Measurements from ENCODE around the gene ANKRD13D. TPM values are rescaled to one million over a fixed set of nuclear protein-coding genes. Genes with fewer than 3 reads are reported as not detected.
A peak's percentile ranks its signal among the peaks of the same experiment; 100 is the strongest.
"Not testable (repeated sequence)": the region's sequence is repeated elsewhere in the genome, so short reads cannot be mapped to it uniquely, and the experiment has no call there.

ANKRD13D gene
- total RNA-seq, 1 donor from 2014 or later, result 40.8 TPM

DNA sequence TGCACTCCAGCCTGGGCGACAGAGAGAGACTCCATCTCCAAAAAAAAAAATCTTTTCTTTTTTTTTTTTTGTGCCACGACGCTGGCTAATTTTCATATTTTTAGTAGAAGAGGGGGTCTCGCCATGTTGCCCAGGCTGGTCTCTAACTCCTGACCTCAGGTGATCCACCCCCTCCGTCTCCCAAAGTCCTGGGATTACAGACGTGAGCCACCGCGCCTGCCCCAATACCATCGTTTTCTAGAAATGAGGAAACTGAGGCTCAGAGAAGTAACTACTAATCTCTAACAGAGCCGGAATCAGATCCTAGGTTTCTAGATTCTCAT is 27.7 kb downstream of the ANKRD13D start:
- peak overlapping the region; percentile 83 for H3K9ac ChIP-seq (ENCODE audit: low read length)

DNA sequence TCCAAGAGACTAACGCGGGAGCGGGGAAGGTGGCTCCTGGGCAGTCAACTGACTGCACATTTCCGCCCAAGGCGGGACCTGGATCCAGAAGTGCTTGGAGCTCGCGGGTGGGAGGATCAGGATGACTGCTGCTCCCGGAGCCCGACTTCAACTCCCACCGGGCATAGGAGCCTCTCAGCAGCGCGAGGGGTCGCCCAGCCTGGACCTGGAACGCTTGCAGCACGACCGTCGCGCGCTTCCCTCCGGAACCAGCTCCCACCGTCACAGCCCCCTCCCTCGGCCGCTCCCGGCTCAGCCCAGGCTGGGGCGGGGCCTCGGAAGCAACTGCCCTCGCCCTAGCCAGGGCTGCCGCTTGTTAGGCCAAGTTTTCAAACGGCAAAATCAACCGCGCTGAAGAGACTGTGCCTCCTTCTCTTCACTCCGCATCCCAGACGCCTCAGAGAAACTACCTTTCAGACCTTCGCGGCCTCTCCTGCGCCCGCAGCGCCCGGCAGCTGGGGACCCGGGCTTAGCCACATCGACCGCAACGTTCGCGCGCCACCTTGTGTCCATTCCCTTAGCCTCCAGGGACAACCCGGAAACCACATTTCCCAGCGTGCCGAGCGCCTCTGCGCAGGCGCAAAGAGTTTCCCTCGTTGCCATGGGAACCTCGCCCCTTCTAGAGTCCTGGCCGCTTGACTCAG is 28.2 kb downstream of the ANKRD13D start:
- peak overlapping the region; percentile 93 for H2AFZ ChIP-seq (ENCODE audit: low read depth, low read length)
- Mint-ChIP-seq H3K4me3 (ENCODE audit: unreplicated experiment) (peak overlapping the region; percentile 97), H3K27ac (ENCODE audit: unreplicated experiment) (peak overlapping the region; percentile 89), H3K9me3 (ENCODE audit: unreplicated experiment) (no peaks in the 10 kb centered on the region), H3K27me3 (ENCODE audit: low read depth, unreplicated experiment) (peaks cover 5% of the 10 kb centered on the region), H3K4me1 (ENCODE audit: low read depth, unreplicated experiment) (no peaks in the 10 kb centered on the region), H3K36me3 (ENCODE audit: low read depth, unreplicated experiment) (peaks cover 5% of the 10 kb centered on the region)
- H3K27ac ChIP-seq (ENCODE audit: low read depth, low read length), result peak overlapping the region; percentile 76
- H3K9ac ChIP-seq (ENCODE audit: low read length), result peak overlapping the region; percentile 83
- no peaks in the 10 kb centered on the region for H3K9me3 ChIP-seq (ENCODE audit: insufficient read depth, low read depth, low read length)
- peak overlapping the region; percentile 86 for H3K4me3 ChIP-seq (ENCODE audit: insufficient read depth, low read depth, low read length)
- no peaks in the 10 kb centered on the region for H3K79me2 ChIP-seq (ENCODE audit: insufficient read depth, low read length)
- FAIRE-seq (no peak), DNase-seq (ENCODE audit: low read depth) (peak; percentile 75)
- no peaks in the 10 kb centered on the region for H3K27me3 ChIP-seq (ENCODE audit: insufficient read depth, low read length)
- H3K4me1 ChIP-seq (ENCODE audit: insufficient read depth, low read length), result peaks cover 5% of the 10 kb centered on the region
- H3K4me2 ChIP-seq (ENCODE audit: low read length), result peak overlapping the region; percentile 97
- no peaks in the 10 kb centered on the region for H4K20me1 ChIP-seq (ENCODE audit: insufficient read depth, low read length)
- H3K36me3 ChIP-seq (ENCODE audit: insufficient read depth, low read length), result no peaks in the 10 kb centered on the region
- TF ChIP-seq EZH2 (IDR thresholded peaks at IDR 0.05; ENCODE audit: insufficient read depth, low read length), result no peak
- TF ChIP-seq, protein P1, sequence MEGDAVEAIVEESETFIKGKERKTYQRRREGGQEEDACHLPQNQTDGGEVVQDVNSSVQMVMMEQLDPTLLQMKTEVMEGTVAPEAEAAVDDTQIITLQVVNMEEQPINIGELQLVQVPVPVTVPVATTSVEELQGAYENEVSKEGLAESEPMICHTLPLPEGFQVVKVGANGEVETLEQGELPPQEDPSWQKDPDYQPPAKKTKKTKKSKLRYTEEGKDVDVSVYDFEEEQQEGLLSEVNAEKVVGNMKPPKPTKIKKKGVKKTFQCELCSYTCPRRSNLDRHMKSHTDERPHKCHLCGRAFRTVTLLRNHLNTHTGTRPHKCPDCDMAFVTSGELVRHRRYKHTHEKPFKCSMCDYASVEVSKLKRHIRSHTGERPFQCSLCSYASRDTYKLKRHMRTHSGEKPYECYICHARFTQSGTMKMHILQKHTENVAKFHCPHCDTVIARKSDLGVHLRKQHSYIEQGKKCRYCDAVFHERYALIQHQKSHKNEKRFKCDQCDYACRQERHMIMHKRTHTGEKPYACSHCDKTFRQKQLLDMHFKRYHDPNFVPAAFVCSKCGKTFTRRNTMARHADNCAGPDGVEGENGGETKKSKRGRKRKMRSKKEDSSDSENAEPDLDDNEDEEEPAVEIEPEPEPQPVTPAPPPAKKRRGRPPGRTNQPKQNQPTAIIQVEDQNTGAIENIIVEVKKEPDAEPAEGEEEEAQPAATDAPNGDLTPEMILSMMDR (IDR thresholded peaks at IDR 0.05; ENCODE audit: insufficient read depth, low read depth, low read length), result peak; percentile 79

More for the DNA sequence above, 27.7 kb downstream of the ANKRD13D start:
- peak overlapping the region; percentile 77 for H3K27ac Mint-ChIP-seq (ENCODE audit: unreplicated experiment)
- H3K4me1 Mint-ChIP-seq (ENCODE audit: low read depth, unreplicated experiment), result no peaks in the 10 kb centered on the region
- H3K9me3 ChIP-seq (ENCODE audit: insufficient read depth, low read depth, low read length), result no peaks in the 10 kb centered on the region
- peaks cover 5% of the 10 kb centered on the region for H3K4me1 ChIP-seq (ENCODE audit: insufficient read depth, low read length)
- no peaks in the 10 kb centered on the region for H3K79me2 ChIP-seq (ENCODE audit: insufficient read depth, low read length)
- H4K20me1 ChIP-seq (ENCODE audit: insufficient read depth, low read length), result no peaks in the 10 kb centered on the region
- DNase-seq (ENCODE audit: low read depth) (no peak), FAIRE-seq (no peak)
- H3K27me3 ChIP-seq (ENCODE audit: insufficient read depth, low read length), result no peaks in the 10 kb centered on the region
- peaks cover 5% of the 10 kb centered on the region for H3K27me3 Mint-ChIP-seq (ENCODE audit: low read depth, unreplicated experiment)
- H3K27ac ChIP-seq (ENCODE audit: low read depth, low read length), result peak overlapping the region; percentile 76
- no peaks in the 10 kb centered on the region for H3K9me3 Mint-ChIP-seq (ENCODE audit: unreplicated experiment)
- H3K4me2 ChIP-seq (ENCODE audit: low read length), result peak overlapping the region; percentile 97
- H3K4me3 Mint-ChIP-seq (ENCODE audit: unreplicated experiment), result peak overlapping the region; percentile 97
- H3K4me3 ChIP-seq (ENCODE audit: insufficient read depth, low read depth, low read length), result peak overlapping the region; percentile 86
- peak overlapping the region; percentile 93 for H2AFZ ChIP-seq (ENCODE audit: low read depth, low read length)
- H3K36me3 Mint-ChIP-seq (ENCODE audit: low read depth, unreplicated experiment), result peaks cover 5% of the 10 kb centered on the region
- TF ChIP-seq EZH2 (IDR thresholded peaks at IDR 0.05; ENCODE audit: insufficient read depth, low read length), result no peak
- TF ChIP-seq, protein P1 (IDR thresholded peaks at IDR 0.05; ENCODE audit: insufficient read depth, low read depth, low read length), result no peak
- H3K36me3 ChIP-seq (ENCODE audit: insufficient read depth, low read length), result no peaks in the 10 kb centered on the region

DNA sequence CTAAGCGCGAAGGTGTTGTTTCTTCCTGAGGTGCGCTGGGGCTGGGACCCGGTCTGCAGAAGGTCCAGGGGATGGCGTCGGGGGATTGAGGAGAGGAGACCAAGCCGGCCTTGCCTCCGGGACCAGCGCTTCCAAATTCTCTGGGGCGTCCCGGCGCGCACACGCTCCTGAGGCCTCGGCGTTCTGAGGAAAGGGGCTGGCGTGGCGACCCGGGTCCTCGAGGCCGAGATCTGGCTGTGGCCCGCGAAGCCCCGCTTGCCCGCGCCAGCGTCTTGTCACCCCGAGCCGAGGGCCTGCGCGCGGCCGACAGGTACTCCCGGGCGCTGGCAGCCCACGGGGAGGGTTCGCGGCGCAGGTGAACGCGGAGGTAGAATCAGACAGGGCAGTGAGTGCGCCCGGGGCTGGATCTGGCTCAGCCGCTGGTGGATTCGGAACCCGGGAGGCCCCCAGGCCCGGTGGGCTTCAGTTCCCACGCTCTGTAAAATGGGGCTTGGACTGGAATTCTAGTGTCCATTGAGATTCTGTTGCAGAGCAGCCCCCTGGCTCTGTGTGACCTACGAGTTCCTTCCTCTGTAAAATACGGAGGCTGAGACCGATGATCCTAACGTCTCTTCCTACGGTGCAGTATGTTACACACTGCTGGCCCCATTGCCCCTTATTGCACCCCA is 28.9 kb downstream of the ANKRD13D start:
- peak overlapping the region; percentile 97 for H3K4me3 Mint-ChIP-seq (ENCODE audit: unreplicated experiment)
- Histone ChIP-seq H3K36me3 (ENCODE audit: insufficient read depth, low read length) (no peaks in the 10 kb centered on the region), H3K4me1 (ENCODE audit: insufficient read depth, low read length) (peaks cover 5% of the 10 kb centered on the region), H3K4me2 (ENCODE audit: low read length) (peak overlapping the region; percentile 97), H3K9ac (ENCODE audit: low read length) (peak overlapping the region; percentile 83), H3K27me3 (ENCODE audit: insufficient read depth, low read length) (no peaks in the 10 kb centered on the region), H3K27ac (ENCODE audit: low read depth, low read length) (no peak overlapping the region), H3K4me3 (ENCODE audit: insufficient read depth, low read depth, low read length) (peak overlapping the region; percentile 86), H3K79me2 (ENCODE audit: insufficient read depth, low read length) (no peaks in the 10 kb centered on the region), H2AFZ (ENCODE audit: low read depth, low read length) (peak overlapping the region; percentile 93), H3K9me3 (ENCODE audit: insufficient read depth, low read depth, low read length) (no peaks in the 10 kb centered on the region), H4K20me1 (ENCODE audit: insufficient read depth, low read length) (no peaks in the 10 kb centered on the region)
- TF ChIP-seq, protein P1 (IDR thresholded peaks at IDR 0.05; ENCODE audit: insufficient read depth, low read depth, low read length), result no peak
- TF ChIP-seq EZH2 (IDR thresholded peaks at IDR 0.05; ENCODE audit: insufficient read depth, low read length), result no peak
- DNase-seq (ENCODE audit: low read depth) (no peak), FAIRE-seq (no peak)
- H3K27ac Mint-ChIP-seq (ENCODE audit: unreplicated experiment), result peak overlapping the region; percentile 89
- H3K27me3 Mint-ChIP-seq (ENCODE audit: low read depth, unreplicated experiment), result peaks cover 5% of the 10 kb centered on the region
- peaks cover 5% of the 10 kb centered on the region for H3K36me3 Mint-ChIP-seq (ENCODE audit: low read depth, unreplicated experiment)
- H3K9me3 Mint-ChIP-seq (ENCODE audit: unreplicated experiment), result no peaks in the 10 kb centered on the region
- H3K4me1 Mint-ChIP-seq (ENCODE audit: low read depth, unreplicated experiment), result no peaks in the 10 kb centered on the region

DNA sequence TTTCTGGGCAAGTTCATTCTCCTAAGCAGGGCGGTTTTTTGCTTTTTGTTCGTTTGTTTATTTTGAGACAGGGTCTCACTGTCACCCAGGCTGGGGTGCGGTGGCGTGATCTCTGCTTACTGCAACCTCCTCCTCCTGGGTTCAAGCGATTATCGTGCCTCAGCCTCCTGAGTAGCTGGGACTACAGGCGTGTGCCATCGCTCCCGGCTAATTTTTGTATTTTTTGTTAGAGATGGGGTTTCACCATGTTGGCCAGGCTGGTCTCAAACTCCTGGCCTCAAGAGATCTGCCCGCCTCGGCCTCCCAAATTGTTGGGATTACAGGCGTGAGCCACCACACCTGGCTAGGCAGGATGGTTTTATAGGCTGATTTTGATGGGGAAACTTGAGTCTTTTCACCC is 29.8 kb downstream of the ANKRD13D start:
- H3K4me1 ChIP-seq (ENCODE audit: insufficient read depth, low read length); H3K4me3 ChIP-seq (ENCODE audit: insufficient read depth, low read depth, low read length); DNase-seq (ENCODE audit: low read depth); H3K9me3 Mint-ChIP-seq (ENCODE audit: unreplicated experiment); FAIRE-seq; H3K27me3 ChIP-seq (ENCODE audit: insufficient read depth, low read length); H2AFZ ChIP-seq (ENCODE audit: low read depth, low read length); H3K27ac ChIP-seq (ENCODE audit: low read depth, low read length); H3K9ac ChIP-seq (ENCODE audit: low read length); H3K9me3 ChIP-seq (ENCODE audit: insufficient read depth, low read depth, low read length); H4K20me1 ChIP-seq (ENCODE audit: insufficient read depth, low read length); H3K4me1 Mint-ChIP-seq (ENCODE audit: low read depth, unreplicated experiment); H3K36me3 Mint-ChIP-seq (ENCODE audit: low read depth, unreplicated experiment); H3K36me3 ChIP-seq (ENCODE audit: insufficient read depth, low read length); H3K4me2 ChIP-seq (ENCODE audit: low read length); H3K27me3 Mint-ChIP-seq (ENCODE audit: low read depth, unreplicated experiment); H3K79me2 ChIP-seq (ENCODE audit: insufficient read depth, low read length); H3K27ac Mint-ChIP-seq (ENCODE audit: unreplicated experiment): not testable (repeated sequence)
- peak overlapping the region; percentile 97 for H3K4me3 Mint-ChIP-seq (ENCODE audit: unreplicated experiment)

All from astrocyte (in vitro differentiated cells and primary cell).